K562 (cell line): ENCODE data around the gene GLIS1. TPM values are rescaled to one million over a fixed set of nuclear protein-coding genes. Genes with fewer than 3 reads are reported as not detected.

ENCODE experiments used
- ATAC-seq: fragments of 200-7000 bp; cut with Tn5 transposase; 3 replicates; pipeline ENCODE4 v1.9.1; 2020; ENCODE audit warnings: moderate library complexity
- BruUV-seq: library from RNA; stranded (reverse); fragments of 400-500 nt; replicated peaks from 2 replicates; lab custom pipeline; 2021; lab: Mats Ljungman, UMichigan
- CTCF ChIA-PET: fragments of 300-600 bp; formaldehyde crosslinking; extraction: SDS; loops from one replicate; lab custom pipeline; 2021; ENCODE audit warnings: low intra/inter-chr PET ratio; lab: Yijun Ruan, JAX
- POLR2A ChIA-PET: fragments of 300-600, 350-650 bp; sonication (Branson Sonifier 250); formaldehyde crosslinking; extraction: SDS; loops from one replicate; lab custom pipeline; 2021; ENCODE audit warnings: antibody characterized with exemption, inconsistent platforms; lab: Yijun Ruan, JAX
- DNase-seq, 4 experiments: peaks; one replicate each; pipeline versions ENCODE4 v3.0.0 to v3.0.0-alpha.2; 2011 to 2018; ENCODE audit warnings: low spot score in 3 of 4, mixed read lengths in 3 of 4; ENCODE audit errors: extremely low read depth in 1 of 4
- FAIRE-seq: peaks from 2 replicates; lab custom pipeline; 2011; peaks lifted over from hg19 to GRCh38; lab: Jason Lieb, UNC
- H2AFZ ChIP-seq: 2 replicates; pipeline ENCODE4 v1.6.0; 2011; ENCODE audit warnings: low read depth, low read length, control low read depth, inconsistent platforms
- H3K27ac ChIP-seq: fragments of 200-600 bp; 3 replicates; pipeline ENCODE4 v1.8.0; 2011; ENCODE audit warnings: low read depth, mild to moderate bottlenecking, control low read depth, inconsistent platforms, low read length, moderate library complexity, mixed read lengths; ENCODE audit errors: extremely low read depth
- H3K27me3 ChIP-seq, 2 experiments: fragments of 300-600 bp in 1 of 2; 2 replicates in 1 of 2; 3 replicates in 1 of 2; pipeline versions ENCODE4 v1.6.0 to v1.8.0; 2011; ENCODE audit warnings: inconsistent platforms in 2 of 2, low read length in 2 of 2, mild to moderate bottlenecking in 1 of 2, mixed read lengths in 1 of 2, moderate library complexity in 1 of 2; ENCODE audit not compliant: control insufficient read depth in 2 of 2, insufficient read depth in 2 of 2
- H3K36me3 ChIP-seq: fragments of 300-600 bp; 3 replicates; pipeline ENCODE4 v1.8.0; 2011; ENCODE audit warnings: mild to moderate bottlenecking, low read length, inconsistent platforms; ENCODE audit not compliant: control insufficient read depth, insufficient read depth
- H3K4me1 ChIP-seq, 2 experiments: fragments of 200-600 bp in 1 of 2; replicated peaks in 1 of 2; 2 replicates in 1 of 2; 3 replicates in 1 of 2; pipeline versions ENCODE4 v1.5.1 to v1.8.0; 2011; ENCODE audit warnings: inconsistent platforms in 2 of 2, low read length in 2 of 2, mild to moderate bottlenecking in 1 of 2, mixed read lengths in 1 of 2, moderate library complexity in 1 of 2; ENCODE audit not compliant: control insufficient read depth in 2 of 2, insufficient read depth in 2 of 2
- H3K4me2 ChIP-seq: 2 replicates; pipeline ENCODE4 v1.6.1; 2011; ENCODE audit warnings: low read length, control low read depth, inconsistent platforms, mixed read lengths; ENCODE audit not compliant: insufficient read depth
- H3K4me3 ChIP-seq: fragments of 200-600 bp; sonication (generic), shearing (Covaris generic); 2 replicates; pipeline ENCODE4 v1.5.1; 2016; ENCODE audit warnings: control low read depth, inconsistent platforms
- H3K79me2 ChIP-seq: fragments of 200-600 bp; 3 replicates; pipeline ENCODE4 v1.8.0; 2011; ENCODE audit warnings: low read length, inconsistent platforms; ENCODE audit not compliant: control insufficient read depth, insufficient read depth
- H3K9ac ChIP-seq, 2 experiments: 2 replicates each; pipeline versions ENCODE4 v1.6.0 to v1.6.1; 2011; ENCODE audit warnings: low read depth in 2 of 2, low read length in 2 of 2, control low read depth in 1 of 2, inconsistent platforms in 1 of 2, mild to moderate bottlenecking in 1 of 2, mixed read lengths in 1 of 2; ENCODE audit not compliant: insufficient read depth in 1 of 2
- H3K9me1 ChIP-seq: one replicate; pipeline ENCODE4 v1.6.0; 2011; ENCODE audit warnings: inconsistent platforms, mild to moderate bottlenecking, low read length, moderate library complexity; ENCODE audit not compliant: control insufficient read depth, insufficient read depth
- H3K9me3 ChIP-seq: replicated peaks from 2 replicates; pipeline ENCODE4 v1.5.1; 2011; ENCODE audit warnings: low read depth, low read length, inconsistent platforms; ENCODE audit not compliant: control insufficient read depth, insufficient read depth
- H4K20me1 ChIP-seq: replicated peaks from 2 replicates; pipeline ENCODE4 v1.6.1; 2011; ENCODE audit warnings: low read length, inconsistent platforms, mixed read lengths; ENCODE audit not compliant: control insufficient read depth, insufficient read depth
- HMBOX1 ChIP-seq: sonication (generic); IDR thresholded peaks from 2 replicates; pipeline ENCODE4 v1.6.1; 2016
- RFX5 ChIP-seq: IDR thresholded peaks from 2 replicates; pipeline ENCODE4 v1.6.1; 2011; ENCODE audit warnings: low read depth, mild to moderate bottlenecking, improper control_type of control experiment, low read length
- THRB ChIP-seq: fragments of 450-650 bp; formaldehyde crosslinking; conservative IDR thresholded peaks from 2 replicates; pipeline ENCODE4 v1.4.0; 2022; ENCODE audit warnings: mild to moderate bottlenecking, missing genetic modification characterization
- ZNF639 ChIP-seq, 2 experiments: fragments of 200-800 bp in 1 of 2; sonication (Bioruptor generic) in 1 of 2; sonication (generic) in 1 of 2; formaldehyde crosslinking in 1 of 2; IDR thresholded peaks in 1 of 2; conservative IDR thresholded peaks in 1 of 2; 2 replicates each; pipeline versions ENCODE4 v1.5.0 to v1.6.1; 2016 to 2020; ENCODE audit warnings: missing compliant biosample characterization in 1 of 2, missing genetic modification characterization in 1 of 2, missing genetic modification reagents in 1 of 2
- ZNF655 ChIP-seq: fragments of 250-450 bp; sonication (Bioruptor Pico); IDR thresholded peaks from 2 replicates; pipeline ENCODE4 v1.5.0; 2021
- ZNF780A ChIP-seq: fragments of 250-450 bp; sonication (Bioruptor Pico); IDR thresholded peaks from 2 replicates; pipeline ENCODE4 v1.5.0; 2021; ENCODE audit warnings: mild to moderate bottlenecking
- WGBS: fragments of 100-300 bp; shearing (Covaris generic); methylation state at CpG from one replicate; pipeline ENCODE4 v1.1.6; 2016; ENCODE audit warnings: low coverage, mixed read lengths; ENCODE audit not compliant: insufficient coverage; ENCODE audit errors: missing lambda C conversion rate; 5-methylcytosine and 5-hydroxymethylcytosine counted together
- in situ Hi-C: fragments of 300-500 bp; cut with MboI; formaldehyde crosslinking; loops from 4 replicates; pipeline ENCODE4 v1.15.0; 2018; ENCODE audit warnings: inconsistent platforms, mixed read lengths
- intact Hi-C: fragments of 100-400 bp; cut with micrococcal nuclease; formaldehyde crosslinking; loops from 2 replicates; pipeline ENCODE4 v1.14.2; 2022
- polyA plus RNA-seq, 8 experiments: library from polyadenylated mRNA; depleted of rRNA in 4 of 8; stranded (reverse) in 5 of 8; unstranded in 3 of 8; fragments of >200 nt; fragmentation: Nextera tagmentation in 2 of 8; fragmentation: Illumina TruSeq in 1 of 8; extraction: Ambion mirVana in 2 of 8; extraction: Trizol in 1 of 8; gene quantifications; 2 replicates each; pipeline versions ENCODE4 v1.2.1 to v1.2.3, GENCODE V29; 2011 to 2014; ENCODE audit warnings: inconsistent platforms in 1 of 8, missing spikeins in 1 of 8
- total RNA-seq, 7 experiments: library from RNA; depleted of rRNA in 6 of 7; stranded (reverse); fragments of >200 nt in 6 of 7; fragmentation: Illumina TruSeq in 2 of 7; extraction: Trizol in 2 of 7; gene quantifications; 2 replicates each; pipeline versions ENCODE4 v1.2.1 to v1.2.3, GENCODE V29; 2011 to 2021; ENCODE audit warnings: low replicate concordance in 1 of 7
- TF ChIP-seq, protein P1 (sequence below): fragments of 200-800 bp; sonication (Bioruptor generic); IDR thresholded peaks from 2 replicates; pipeline ENCODE4 v1.6.1; 2016; ENCODE audit warnings: missing genetic modification characterization, missing compliant biosample characterization

GLIS1 gene
- total and polyA plus RNA-seq, 9 of the 15 experiments (the other 6 are each of a cell fraction or from before 2014, with no cell fraction given) = not detected

DNA sequence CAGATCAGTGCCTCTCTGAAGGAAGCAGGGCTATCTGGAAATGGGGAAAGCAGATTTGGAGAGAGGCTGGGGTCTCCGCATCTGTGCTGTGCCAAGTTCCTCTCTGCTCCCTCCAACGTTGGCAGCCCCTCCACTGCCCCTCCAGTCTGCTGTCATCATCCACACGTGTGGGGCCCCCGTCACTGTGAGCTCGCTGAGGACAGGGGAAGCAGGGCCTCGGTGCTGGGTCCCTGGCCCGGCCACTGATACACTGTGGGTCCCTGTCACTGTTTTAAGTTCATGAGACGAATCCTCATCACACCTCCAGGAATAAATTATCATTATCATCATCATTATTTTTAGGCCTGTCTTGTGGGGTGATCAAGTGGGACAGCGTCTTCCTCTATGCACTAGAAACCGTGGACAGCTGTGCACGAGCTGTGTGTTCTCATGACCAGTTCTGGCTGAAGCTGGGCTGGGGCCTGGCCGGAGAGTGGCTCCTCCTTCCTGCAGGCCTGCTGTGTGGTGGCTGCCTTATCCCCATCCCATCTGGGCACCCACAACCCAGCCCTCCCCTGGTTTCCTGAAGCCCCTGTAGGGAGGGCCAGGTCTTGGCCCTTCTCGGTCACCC is 227.5 kb downstream of the GLIS1 start:
- intact Hi-C loops = no loop called here
- H3K79me2 ChIP-seq = no peaks in the 10 kb centered on the region
- POLR2A ChIA-PET = interaction anchor here (0.6 kb wide), 1 partner anchor 9 kb away, joined by 4 read pairs; no protein-coding TSS in a partner anchor

More for the DNA sequence above, 227.5 kb downstream of the GLIS1 start:
- H3K9ac ChIP-seq = no peak overlapping the region
- H3K4me3 ChIP-seq = no peak overlapping the region
- no peak for DNase-seq
- no peaks in the 10 kb centered on the region; the same call in none of the 2 replicates for H4K20me1 ChIP-seq
- ATAC-seq = no peak
- H3K4me1 ChIP-seq = peaks cover 0 to 15% of the 10 kb centered on the region in 2 experiments; a peak in 1 of 5 replicates
- no peaks in the 10 kb centered on the region for H3K9me3 ChIP-seq
- WGBS = 5% methylated on average over 12 of the region's 13 CpGs
- H2AFZ ChIP-seq = no peak overlapping the region
- peaks cover 4% of the 10 kb centered on the region for H3K9me1 ChIP-seq
- in situ Hi-C loops = no loop called here
- BruUV-seq = no TSS peak
- TF ChIP-seq, protein P1, sequence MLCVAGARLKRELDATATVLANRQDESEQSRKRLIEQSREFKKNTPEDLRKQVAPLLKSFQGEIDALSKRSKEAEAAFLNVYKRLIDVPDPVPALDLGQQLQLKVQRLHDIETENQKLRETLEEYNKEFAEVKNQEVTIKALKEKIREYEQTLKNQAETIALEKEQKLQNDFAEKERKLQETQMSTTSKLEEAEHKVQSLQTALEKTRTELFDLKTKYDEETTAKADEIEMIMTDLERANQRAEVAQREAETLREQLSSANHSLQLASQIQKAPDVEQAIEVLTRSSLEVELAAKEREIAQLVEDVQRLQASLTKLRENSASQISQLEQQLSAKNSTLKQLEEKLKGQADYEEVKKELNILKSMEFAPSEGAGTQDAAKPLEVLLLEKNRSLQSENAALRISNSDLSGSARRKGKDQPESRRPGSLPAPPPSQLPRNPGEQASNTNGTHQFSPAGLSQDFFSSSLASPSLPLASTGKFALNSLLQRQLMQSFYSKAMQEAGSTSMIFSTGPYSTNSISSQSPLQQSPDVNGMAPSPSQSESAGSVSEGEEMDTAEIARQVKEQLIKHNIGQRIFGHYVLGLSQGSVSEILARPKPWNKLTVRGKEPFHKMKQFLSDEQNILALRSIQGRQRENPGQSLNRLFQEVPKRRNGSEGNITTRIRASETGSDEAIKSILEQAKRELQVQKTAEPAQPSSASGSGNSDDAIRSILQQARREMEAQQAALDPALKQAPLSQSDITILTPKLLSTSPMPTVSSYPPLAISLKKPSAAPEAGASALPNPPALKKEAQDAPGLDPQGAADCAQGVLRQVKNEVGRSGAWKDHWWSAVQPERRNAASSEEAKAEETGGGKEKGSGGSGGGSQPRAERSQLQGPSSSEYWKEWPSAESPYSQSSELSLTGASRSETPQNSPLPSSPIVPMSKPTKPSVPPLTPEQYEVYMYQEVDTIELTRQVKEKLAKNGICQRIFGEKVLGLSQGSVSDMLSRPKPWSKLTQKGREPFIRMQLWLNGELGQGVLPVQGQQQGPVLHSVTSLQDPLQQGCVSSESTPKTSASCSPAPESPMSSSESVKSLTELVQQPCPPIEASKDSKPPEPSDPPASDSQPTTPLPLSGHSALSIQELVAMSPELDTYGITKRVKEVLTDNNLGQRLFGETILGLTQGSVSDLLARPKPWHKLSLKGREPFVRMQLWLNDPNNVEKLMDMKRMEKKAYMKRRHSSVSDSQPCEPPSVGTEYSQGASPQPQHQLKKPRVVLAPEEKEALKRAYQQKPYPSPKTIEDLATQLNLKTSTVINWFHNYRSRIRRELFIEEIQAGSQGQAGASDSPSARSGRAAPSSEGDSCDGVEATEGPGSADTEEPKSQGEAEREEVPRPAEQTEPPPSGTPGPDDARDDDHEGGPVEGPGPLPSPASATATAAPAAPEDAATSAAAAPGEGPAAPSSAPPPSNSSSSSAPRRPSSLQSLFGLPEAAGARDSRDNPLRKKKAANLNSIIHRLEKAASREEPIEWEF (CRISPR knock-in tag) = no peak
- no peak for TF ChIP-seq RFX5
- TF ChIP-seq ZNF780A = no peak
- no peak for TF ChIP-seq ZNF655 (CRISPR knock-in tag)
- TF ChIP-seq ZNF639 (CRISPR knock-in tag; conservative IDR thresholded peaks at IDR 0.05 in 1 of 2, IDR thresholded peaks at IDR 0.05 in 1 of 2) = no peak
- no peak for TF ChIP-seq THRB (CRISPR knock-in tag)
- TF ChIP-seq HMBOX1 = no peak
- FAIRE-seq = no peak
- H3K27me3 ChIP-seq = peaks cover 43 to 91% of the 10 kb centered on the region in 2 experiments
- H3K4me2 ChIP-seq = no peak overlapping the region
- no peaks in the 10 kb centered on the region for H3K36me3 ChIP-seq
- no peak overlapping the region for H3K27ac ChIP-seq
- CTCF ChIA-PET = no interaction called here
